HG02610 (cell line): Measurements from ENCODE around the gene HAPSTR1.

ENCODE experiments used
- ATAC-seq: cut with Tn5 transposase; IDR thresholded peaks from one replicate; pipeline ENCODE4 v1.9.1; 2021; ENCODE audit warnings: mild to moderate bottlenecking, moderate library complexity; ENCODE audit not compliant: unreplicated experiment

HAPSTR1 gene

DNA sequence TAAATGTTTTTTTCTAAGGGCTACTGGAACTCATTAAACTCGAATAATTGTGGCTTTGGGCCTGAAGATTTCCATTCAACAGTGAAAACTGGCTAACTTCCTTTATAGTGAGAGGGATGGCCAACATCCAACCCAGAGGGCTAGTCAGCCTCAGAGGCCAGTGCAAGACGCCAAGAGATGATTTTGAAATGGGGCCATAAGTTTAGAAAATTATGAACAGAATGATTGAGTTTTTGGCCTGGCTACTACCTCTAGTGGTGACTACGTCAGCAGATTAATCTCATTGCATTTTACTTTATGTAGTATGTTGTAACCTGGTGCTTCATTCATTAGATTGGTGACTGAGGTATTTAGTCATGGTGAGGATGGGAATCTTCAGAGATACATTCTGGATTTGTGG, 28.4 kb downstream of the HAPSTR1 start:
- no peak for ATAC-seq

DNA sequence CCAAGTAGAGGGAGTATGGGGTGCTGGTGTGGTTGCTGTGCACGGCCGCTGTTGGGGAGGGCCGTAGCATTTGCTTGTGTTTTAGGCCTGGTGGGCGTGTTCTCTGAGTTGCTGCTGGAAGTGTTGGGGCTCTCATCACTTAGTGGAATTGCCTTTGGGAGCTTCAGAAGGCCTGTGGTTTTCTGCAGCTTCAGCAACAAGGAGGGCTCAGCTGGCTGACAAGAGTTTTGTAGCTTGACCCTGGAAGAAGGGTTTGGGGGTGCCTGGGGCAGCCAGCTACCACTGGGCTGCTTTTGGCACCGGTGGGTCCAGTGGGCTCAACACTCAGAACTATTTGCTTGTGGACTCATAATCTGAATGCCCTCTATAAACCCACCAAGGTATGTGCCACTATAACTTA, 30.9 kb downstream of the HAPSTR1 start:
- ATAC-seq, result no peak

DNA sequence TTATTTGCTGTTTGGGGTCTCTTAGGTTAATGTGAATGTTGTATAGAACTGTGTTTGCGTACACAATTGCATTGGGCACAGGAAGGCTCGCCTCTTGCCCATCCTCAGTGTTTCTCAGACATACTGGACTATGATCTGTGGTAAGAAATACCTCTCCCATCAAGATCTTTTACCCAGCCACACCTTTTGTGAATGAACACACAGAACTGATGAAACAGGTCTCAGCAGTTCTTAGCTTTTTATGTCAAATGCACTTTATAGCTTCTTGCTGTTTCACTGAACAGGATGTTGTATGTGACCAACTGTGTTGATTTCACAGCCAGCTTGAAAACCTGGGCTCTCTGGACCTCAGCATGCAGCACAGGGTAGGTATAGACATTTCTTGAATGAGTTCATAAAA, 31.5 kb downstream of the HAPSTR1 start:
- ATAC-seq, result no peak

DNA sequence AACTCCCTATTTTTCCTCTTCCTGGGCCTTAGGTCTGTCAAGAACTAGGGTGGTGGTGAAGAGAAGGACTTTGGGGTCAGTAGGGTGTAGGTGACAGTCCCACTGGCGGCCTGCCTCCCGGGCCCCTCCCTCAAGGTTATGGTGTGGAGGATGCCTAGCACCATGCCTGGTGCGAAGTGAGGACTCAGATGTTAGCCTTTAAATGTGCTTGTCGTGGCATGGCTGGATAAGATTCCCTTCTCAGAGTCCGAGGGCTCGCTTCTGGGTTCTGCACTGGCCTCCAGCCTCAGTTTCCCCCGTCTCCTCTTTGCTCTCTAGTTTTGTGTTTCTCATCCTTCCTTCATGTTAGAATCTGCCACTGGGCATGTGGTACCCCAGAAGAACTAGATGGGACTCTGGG, 32.0 kb downstream of the HAPSTR1 start:
- ATAC-seq, result no peak

DNA sequence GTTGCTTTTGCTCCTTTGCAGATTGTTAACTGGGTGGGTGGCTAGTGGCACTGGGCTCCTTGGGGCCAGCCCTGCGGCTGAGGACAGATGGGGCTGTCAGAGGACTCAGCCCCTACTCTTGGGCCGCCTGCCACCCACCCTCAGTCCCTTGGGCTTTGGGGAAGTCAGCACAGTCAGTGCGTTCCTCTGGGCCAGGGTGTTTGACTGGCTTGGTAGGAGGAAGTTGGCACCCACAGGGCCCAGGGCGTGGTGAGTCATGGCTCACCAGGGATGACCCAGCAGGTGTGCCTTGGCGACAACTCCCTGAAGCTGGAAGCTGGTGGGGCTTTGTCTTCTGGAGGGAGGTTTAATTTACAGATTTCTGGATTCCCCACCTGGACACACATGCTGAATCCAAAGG, 32.4 kb downstream of the HAPSTR1 start:
- ATAC-seq, result peak; percentile 40

DNA sequence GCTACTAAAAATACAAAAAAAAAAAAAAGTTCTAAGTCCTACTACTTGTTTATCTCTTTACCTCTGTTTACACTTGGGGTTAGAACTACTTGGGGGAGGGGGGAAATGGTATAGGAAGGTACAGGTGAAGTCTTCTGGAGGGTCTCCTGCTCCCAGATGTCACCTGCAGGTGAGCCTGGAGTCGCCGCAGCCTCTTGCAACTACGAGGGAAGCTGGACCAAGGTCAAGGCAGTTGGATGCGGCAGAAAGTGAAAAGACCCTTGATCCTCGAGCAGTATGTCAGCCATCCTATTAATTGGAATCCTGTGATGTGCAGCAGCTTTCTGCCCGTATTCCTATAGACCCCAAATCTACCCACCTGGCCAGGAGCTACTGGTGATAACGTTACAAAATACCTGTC, 33.0 kb downstream of the HAPSTR1 start:
- no peak for ATAC-seq

DNA sequence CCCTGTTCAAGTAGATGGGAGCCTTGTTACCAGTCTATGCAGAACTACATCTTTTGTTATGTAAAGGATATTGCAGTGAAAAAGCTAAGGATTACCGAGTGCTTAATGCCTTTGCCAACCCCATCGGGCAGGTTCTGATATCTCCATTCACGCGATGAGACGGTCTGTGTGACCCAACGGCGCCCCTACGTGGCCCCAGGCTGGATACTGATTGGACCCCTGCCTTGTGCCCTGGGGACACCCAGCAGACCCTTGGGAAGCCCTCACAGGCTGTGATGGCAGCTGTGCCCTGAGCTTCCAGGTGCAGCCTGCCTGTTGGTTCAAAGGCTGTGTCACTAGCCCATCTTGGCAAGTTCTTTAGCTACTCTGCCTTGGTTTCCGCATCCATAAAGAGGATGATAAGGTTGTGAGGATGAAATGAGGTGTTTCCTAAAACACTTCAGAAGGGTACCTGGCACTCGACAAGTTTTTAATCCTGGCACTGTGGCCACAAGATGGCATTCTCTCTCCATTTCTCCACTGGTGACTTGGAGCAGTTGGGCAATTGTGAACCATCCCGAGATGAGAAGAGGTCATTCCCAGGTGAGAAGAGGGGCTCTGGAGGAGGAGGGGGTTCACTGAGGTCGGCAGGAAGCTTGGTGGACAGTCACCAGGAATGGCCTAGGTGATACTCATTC, 33.6 kb downstream of the HAPSTR1 start:
- no peak for ATAC-seq

DNA sequence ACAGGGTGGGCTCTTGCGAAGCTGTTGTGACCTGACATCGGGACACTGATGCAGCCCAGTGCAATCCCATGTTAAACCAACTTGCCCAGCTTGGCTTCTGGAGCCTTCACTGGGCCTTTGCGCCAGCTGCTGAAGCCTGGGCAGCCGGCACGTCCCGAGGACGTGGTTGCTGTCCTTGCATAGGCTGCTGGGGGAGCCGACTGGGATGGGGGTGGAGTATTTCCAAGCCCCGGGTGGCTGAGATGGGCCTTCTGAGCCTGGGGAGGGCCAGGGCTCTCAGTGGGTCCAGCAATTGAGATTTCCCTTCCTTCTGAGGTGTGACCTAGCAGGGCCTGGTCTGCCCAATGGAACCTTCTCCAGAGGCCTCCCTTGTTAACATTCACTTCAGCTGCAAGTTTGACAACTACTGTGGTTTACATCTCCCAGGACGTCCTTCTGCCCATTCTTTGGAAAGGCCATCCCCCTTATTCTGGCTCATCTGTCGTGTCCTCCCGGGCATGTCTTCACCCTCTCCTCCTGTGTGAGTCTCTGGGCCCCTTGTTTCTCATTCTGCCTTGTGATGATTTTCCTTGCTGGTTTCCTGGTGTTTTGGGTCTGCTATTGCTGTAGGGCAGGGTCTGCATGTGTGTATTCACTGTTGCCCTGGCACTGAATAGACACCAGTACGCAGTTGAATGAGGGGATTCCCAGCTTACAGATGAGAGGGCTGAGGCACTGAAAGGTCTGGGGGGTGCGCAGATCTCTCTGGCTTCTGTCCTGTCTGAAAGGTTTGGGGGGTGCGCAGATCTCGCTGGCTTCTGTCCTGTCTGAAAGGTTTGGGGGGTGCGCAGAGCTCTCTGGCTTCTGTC, 34.4 kb downstream of the HAPSTR1 start:
- ATAC-seq, result no peak

DNA sequence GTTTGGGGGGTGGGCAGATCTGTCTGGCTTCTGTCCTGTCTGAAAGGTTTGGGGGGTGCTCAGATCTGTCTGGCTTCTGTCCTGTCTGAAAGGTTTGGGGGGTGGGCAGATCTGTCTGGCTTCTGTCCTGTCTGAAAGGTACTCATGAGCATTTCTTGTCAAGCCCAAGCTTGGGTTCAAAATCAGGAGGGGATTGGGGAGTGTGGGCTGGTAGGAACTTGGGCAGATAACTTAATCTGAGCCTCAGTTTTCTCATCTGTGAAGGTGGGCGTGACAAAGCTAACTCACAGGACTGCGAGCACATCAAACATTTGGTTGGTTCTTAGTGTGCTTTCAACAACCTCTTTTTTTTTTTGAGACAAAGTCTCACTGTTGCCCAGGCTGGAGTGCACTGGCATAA, 35.2 kb downstream of the HAPSTR1 start:
- ATAC-seq, result no peak

DNA sequence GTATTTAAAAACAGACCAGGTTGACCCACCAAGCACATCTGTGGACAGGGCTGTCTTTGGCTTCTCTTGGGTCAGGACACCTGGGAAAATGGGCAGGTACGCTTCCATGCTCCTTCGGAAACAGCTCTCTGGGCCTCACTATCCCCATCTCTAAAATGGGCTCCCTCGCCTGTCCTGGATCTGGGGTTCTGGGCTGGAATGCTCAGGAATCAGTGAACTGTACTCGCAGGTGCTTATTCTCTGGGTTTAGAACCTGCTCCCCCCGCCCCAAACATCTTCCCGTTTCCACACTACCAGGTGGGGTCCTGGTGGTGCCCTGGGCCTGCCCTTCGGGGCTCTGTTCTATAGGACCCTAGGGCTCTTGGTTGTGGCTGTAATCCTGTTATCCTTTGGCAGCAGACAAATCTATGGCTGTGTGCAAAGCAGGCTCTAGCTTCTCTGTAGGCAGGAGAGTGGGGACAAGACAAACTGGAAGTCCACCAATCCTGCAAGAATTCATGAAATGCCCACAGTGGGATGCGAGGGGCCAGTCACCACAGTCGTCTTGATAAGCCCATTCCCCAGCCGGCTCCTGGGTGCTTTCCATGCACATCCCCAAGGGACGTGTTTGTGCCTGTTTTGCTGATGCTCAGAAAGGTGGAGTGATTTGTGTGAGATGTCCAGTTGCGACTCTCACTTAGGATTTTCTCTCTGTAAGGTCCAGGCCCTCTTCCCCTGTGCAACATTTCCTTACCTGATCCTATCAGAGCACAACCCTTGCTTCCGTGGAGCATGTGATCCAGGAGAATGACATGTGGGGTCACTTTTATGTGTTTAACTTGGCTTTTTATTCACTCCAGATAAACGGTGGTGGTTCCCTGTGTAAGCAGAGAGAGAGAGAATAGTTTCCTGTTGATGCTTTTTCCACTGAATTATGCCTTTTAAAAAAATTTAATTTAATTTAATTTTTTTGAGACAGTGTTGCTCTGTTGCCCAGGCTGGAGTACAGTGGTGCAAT, 37.2 kb downstream of the HAPSTR1 start:
- no peak for ATAC-seq

DNA sequence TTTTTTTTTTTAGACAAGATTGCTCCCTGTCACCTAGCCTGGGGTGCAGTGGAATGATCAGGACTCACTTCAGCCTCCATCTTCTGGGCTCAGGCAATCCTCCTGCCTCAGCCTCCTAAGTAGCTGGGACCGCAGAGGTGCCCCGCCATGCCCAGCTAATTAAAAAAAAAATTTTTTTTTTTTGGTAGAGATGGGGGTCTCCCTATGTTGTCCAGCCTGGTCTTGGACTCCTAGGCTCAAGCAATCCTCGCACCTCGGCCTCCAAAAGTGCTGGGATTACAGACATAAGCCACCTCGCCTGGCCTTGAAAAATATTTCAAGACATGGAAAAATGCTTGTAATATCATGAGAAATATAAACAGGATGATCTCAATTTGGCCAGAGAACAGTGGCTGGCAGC, 42.9 kb downstream of the HAPSTR1 start:
- no peak for ATAC-seq

DNA sequence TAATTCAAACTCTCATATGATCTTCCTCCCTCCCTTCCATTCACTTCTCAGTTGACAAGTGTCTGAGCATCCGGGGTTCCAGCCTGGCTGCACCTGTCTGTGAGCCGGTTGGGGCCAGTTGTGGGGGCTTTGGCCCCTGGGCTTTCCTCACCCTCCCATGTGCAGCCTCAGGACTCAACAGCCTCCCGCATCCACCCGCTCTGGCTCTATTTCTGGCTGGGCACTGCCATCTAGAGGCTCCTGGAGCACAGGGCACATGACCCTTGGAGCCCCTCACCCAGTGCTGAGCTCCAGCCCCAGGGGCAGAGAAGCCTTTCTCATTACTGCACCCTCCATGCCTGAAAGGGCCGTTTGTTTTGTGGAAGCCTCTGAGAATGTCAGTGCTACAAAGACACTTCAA, 43.3 kb downstream of the HAPSTR1 start:
- ATAC-seq, result peak; percentile 51

DNA sequence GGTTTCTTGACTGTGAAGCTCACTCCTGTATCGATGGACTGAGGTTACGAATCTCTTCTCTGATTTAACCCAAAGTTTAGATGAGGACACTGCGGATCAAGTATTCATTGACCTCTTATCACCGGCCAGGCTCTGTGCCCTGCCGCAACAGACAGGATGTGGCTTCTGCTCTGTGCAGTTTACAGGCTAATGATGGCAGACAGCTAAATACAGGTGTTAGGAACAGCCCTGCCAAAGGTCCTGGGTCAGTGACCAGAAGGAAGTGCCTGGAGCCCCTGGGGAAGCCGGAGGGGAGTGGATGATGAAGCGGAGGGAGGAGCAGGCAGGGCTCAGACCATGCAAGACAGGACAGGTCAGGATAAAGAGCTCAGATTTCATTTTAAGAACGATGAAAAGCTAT, 44.4 kb downstream of the HAPSTR1 start:
- ATAC-seq, result no peak

DNA sequence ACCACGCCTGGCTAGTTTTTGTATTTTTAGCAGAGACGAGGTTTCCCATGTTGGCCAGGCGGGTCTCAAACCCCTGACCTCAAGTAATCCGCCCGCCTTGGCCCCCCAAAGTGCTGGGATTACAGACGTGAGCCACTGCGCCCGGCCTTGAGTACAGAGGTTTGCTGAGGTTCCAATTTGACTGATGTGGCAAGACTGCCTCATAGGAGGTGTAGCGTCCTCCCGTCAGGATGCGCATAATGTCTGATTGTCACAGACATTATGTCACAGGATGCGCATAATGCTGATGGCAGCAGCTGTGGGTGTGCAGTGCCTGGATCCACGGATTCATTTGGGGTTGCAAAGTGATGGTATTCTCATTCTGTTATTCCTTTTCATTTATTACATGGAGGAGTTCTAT, 45.2 kb downstream of the HAPSTR1 start:
- no peak for ATAC-seq

DNA sequence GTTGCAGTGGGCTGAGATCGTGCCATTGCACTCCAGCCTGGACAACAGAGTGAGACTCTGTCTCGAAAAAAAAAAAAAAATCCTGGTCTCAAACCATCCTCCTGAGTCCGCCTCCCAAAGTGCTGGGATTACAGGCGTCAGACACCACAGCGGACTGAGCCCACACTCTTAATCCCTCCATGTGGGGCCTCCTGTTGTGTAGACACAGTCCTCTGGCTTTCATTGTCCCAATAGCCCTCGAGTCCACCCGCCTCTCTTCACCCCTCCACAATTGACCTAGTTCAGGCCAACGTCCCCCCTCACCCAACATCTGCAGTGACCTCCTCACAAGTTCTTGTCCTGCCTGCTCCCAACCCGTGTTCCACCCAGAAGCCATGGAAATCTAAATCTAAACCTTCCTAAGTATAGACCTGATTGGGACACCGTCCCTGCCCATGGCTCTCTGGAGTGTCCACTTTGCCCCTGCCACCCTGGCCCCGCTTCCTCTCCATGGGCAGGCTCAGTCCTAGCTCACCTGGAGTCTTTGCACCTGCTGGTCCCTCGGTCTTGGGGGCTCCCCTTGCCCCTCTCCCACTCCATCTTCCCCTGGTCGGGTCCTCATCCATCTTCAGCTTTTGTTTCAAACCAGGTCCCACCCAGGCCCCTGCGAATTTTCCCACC, 46.7 kb downstream of the HAPSTR1 start:
- no peak for ATAC-seq

DNA sequence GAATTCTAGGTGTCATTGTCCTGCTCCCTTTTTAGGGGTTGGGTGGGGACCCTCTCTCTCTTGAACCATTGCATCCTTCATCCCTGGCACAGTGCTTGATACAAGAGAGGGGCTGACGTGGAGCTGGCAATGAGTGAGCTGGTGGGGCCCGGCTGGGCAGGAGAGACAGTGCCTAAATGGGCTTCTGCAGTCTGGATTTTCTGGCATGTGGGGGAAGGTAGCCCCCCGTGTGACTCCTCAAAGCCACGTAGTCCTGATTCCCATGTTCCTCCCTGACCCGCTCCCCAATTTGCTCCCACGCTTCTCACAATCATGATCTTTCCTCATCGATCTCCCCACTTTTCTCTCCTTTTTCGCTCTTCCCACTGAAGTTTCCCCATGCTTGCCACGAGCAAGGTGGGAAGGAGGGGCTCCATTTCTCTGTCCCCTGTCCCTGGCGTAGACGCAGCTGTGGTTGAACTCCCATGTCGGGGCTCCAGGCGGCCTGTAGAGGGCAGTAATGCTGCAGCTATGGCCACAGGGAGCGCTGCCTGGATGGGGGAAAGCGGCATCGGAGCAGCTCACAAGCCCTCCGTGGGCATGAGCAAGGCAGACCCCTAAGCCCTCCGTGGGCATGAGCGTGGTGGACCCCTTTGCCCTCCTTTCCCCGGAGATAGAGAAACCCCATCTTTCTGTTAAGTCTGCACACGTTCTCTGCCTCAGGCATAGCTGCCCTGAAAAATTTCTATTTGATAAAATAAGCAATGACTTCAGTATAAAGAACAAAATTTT, 47.5 kb downstream of the HAPSTR1 start:
- no peak for ATAC-seq

DNA sequence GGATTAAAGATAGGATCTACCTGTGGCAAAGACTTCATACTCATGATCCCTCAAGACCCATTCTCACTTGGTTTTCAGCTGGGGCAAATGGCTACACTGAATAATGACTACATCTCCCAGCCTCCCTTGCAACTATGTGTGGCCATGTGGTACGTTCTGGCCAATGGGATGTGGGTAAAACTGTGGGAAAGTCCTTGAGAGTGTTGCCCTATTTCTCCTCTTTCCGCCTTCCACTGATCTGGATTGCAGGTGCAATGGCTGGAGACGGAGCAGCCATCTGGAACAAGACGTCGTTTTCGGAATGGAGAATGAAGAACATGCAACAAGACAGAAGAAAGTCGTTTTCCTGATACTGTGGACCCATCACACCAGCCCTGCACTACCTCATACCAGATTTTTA, 48.5 kb downstream of the HAPSTR1 start:
- ATAC-seq, result no peak
